ENCODE data around the gene ADAMTS2.

DNA sequence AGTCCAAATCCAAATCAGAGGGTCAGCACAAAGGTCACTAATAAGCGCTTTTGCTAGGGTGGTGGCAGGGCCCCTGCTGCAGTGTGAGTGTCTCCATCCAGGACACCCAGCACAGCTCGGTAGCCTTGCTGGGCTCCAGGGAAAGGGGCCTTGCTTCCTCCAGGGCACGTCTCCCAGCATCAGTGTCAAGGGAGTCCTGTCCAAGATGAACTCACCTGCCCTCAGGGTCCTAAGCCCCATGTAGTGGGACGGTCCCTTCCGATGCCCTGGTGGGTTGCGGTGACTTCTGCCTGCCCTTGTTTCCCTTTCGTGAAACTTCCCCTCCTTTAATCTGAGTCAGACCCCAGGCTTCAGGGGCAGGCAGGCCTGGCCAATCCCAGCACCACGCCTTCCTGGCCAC lies 183.4 kb downstream of the ADAMTS2 start:
- no peak for TF ChIP-seq CTCF (conservative IDR thresholded peaks at IDR 0.05; ENCODE audit: low read depth, low read length)
- TF ChIP-seq EZH2phosphoT487 (IDR thresholded peaks at IDR 0.05; ENCODE audit: borderline replicate concordance, low read length) = no peak
